Coronary artery (tissue), 2 donors: ENCODE results near the gene CST5.

Source experiments
- DNase-seq: peaks from one replicate; pipeline ENCODE4 v3.0.0-alpha.2; 2017; ENCODE audit warnings: low spot score
- H3K27ac ChIP-seq, 2 donors: fragments of 200-600 bp; sonication (generic); one replicate each; pipeline ENCODE4 v1.5.1; 2016 to 2019
- H3K4me3 ChIP-seq: fragments of 200-600 bp; sonication (generic); 2 replicates; pipeline ENCODE4 v1.5.1; 2016; ENCODE audit warnings: mild to moderate bottlenecking, moderate library complexity
- TF ChIP-seq, protein P1 (sequence below): fragments of 200-600 bp; sonication (generic); IDR thresholded peaks from one replicate; pipeline ENCODE4 v1.5.1; 2019; ENCODE audit warnings: antibody characterized with exemption

Gene CST5

DNA sequence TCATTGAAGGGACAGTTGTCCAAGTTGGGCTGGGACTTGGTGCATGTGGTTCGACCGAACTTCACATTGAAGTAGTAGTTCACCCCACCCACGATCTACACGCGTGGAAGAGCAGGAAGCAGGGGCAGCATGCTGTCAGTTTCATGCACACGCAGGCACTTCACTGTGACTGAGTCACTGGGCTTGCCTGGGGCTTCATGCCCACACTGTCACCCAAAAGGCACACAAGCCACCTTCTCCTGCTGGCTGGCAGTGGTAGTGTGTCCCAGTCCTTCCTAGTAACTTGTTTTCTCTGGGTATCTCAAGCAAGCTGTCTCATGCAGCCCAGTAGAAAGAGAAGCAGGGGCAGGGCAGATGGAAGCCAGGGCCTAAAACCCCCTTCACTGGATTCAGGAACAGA lies 2.0 kb downstream of the CST5 start:
- Histone ChIP-seq H3K27ac (no peak overlapping the region), H3K4me3 (no peak overlapping the region)
- TF ChIP-seq, protein P1, sequence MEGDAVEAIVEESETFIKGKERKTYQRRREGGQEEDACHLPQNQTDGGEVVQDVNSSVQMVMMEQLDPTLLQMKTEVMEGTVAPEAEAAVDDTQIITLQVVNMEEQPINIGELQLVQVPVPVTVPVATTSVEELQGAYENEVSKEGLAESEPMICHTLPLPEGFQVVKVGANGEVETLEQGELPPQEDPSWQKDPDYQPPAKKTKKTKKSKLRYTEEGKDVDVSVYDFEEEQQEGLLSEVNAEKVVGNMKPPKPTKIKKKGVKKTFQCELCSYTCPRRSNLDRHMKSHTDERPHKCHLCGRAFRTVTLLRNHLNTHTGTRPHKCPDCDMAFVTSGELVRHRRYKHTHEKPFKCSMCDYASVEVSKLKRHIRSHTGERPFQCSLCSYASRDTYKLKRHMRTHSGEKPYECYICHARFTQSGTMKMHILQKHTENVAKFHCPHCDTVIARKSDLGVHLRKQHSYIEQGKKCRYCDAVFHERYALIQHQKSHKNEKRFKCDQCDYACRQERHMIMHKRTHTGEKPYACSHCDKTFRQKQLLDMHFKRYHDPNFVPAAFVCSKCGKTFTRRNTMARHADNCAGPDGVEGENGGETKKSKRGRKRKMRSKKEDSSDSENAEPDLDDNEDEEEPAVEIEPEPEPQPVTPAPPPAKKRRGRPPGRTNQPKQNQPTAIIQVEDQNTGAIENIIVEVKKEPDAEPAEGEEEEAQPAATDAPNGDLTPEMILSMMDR: no peak
- no peak for DNase-seq

DNA sequence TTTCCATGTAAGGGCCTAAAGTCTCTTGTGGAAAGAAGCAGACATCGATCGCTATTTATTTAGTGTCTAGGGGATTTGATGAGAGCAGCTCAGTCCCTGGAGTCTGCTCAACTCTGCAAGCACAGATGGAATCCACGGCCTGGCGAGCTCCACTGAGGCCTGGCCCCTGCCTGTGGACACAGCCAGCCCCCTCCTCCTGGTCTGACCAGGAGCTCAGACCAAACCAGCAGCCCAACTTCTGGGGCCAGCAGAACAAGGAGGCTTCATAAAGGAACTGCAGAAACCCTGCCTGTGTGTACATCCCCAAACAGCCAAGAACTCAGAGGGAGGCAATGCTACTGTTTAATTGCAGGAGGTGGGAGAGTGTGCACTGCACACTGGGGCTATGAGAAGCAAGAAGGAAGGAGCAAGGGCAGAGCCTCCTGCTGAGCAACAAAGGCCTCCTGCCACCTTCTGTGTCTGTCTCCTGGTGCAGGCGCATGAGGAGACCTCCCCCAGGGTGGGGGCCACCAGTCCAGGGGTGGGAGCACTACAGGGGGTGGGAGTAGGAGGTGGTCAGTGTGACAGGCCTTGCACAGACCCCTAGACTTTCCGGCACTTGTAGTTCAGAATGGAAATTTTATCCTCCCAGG lies 3.8 kb downstream of the CST5 start:
- no peak for DNase-seq
- H3K27ac ChIP-seq: no peak overlapping the region
- no peak overlapping the region for H3K4me3 ChIP-seq
- TF ChIP-seq, protein P1: no peak

DNA sequence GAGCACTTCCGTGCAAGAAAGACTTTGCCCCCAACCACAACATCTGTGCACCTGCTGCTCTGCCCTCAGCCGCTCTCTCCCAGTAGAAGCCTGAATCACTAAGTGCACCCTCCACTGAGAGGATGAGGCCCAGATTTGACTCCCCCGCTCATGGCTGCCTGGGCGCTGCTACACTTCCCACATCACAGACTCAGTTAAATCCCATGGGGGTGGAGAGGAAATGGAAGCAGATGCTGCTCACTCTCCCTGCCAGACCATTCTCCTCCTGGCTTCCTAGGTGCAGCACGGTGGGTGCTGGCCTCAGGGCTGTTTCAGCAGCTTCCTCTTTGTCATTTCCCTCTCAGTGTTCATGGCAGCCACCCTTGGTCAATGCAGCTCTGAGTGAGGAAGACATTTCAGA lies 4.8 kb downstream of the CST5 start:
- TF ChIP-seq, protein P1: no peak
- Histone ChIP-seq H3K27ac (no peak overlapping the region), H3K4me3 (no peak overlapping the region)
- no peak for DNase-seq

DNA sequence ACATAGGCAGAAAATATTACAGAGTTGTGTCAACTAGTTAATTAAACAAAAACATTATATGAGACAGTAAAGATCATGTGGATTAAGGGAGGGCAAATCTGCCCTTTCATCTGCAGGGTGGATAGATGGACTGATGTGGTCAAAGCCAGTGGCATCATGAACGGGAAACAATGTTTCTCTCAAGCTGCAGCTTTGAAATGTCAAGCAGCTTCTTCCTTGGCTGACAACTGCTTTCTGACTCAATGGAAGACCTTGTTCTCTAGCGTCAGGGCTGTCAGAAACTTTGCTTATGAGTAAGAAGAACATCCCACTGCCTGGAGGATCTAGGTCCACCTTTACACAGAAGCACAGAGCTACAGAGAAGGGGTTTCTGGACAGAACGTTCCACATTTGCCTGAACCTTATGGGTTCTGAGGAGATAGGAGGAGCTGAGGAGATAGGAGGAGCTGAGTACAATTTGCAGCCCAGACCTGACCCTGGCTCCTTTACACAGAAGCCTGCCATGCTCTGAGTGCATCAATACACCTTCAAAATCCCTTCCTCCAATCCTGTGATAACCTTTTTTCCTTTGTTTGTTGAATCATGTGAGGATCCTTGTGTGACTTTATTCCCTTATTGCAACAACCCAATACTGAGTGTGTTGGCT lies 6.1 kb downstream of the CST5 start:
- no peak for DNase-seq
- TF ChIP-seq, protein P1: no peak
- no peak overlapping the region for H3K4me3 ChIP-seq
- H3K27ac ChIP-seq: no peak overlapping the region

DNA sequence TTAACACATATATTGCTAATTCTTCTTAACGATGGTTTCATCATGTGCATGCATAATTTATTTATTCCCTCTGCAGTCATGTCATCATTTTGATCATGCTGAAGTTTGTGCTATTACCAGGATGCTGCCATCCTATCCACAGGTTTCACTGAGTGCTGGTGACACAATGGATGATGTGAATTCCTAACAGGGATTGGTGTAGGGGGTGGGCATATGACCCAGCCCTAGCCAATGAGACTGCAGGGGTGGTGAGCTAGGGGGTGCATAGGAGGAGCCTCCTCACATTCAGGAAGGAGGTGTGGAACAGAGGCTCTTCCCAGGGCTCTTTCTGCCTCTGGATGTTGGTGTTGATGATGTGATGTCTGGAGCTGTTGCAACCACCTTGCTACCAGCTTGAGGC lies 7.5 kb downstream of the CST5 start:
- Histone ChIP-seq H3K27ac (no peak overlapping the region), H3K4me3 (no peak overlapping the region)
- DNase-seq: no peak
- TF ChIP-seq, protein P1: no peak

DNA sequence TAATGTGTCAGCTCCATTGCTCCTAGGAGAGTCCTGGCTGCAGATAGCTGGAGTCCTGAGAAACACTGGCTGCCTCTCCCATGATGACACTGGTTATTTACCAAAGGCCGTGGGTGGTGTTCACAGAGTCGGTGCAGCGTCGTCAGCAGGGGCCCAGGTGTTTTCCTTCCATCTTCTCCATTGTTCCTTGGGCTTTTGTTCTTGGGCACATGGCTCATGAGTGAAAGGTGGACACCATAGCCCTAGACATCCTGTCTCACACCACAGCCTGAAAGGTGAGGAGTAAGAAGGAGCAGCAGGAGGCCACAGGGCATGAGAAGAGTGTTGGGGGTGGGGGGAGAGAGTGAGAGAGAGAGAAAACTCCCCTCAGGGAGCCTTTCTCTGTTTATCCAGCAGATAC lies 9.1 kb downstream of the CST5 start:
- TF ChIP-seq, protein P1: no peak
- Histone ChIP-seq H3K4me3 (no peak overlapping the region), H3K27ac (no peak overlapping the region)
- DNase-seq: no peak

DNA sequence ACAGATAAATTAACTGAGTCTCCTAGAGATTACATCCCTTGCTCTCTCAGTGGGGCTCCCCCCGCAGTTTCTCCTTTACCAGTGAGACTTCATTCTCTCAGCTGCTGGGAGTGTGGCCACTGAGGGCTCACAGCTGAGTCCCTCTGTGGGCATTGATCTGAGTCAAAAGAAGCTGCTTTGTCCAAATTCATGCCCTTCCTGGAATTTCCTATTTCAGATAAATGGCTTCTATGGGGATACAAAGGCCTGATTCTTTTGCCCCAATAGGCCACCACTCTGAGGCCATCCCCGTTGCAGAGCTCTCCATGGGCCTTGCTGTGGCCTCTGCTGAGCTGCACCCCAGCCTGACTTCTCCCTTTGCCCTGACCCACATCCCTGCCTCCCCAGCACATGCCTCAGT lies 10.0 kb downstream of the CST5 start:
- Histone ChIP-seq H3K27ac (no peak overlapping the region), H3K4me3 (no peak overlapping the region)
- TF ChIP-seq, protein P1: no peak
- DNase-seq: no peak
